DMS153 treated with DMSO at 0.1 percent for 48 hours (cell line): ENCODE data around the gene TRIM47.
"Not testable (repeated sequence)": the region's sequence is repeated elsewhere in the genome, so short reads cannot be mapped to it uniquely, and the experiment has no call there.

Source experiments
- DNase-seq: peaks from one replicate; lab custom pipeline; 2025; ENCODE audit not compliant: unreplicated experiment; lab: John Stamatoyannopoulos, UW

The TRIM47 gene

GRCh38 chr17:75892556-75893224, 14.3 kb upstream of the TRIM47 start:
- no peak for DNase-seq

DNA sequence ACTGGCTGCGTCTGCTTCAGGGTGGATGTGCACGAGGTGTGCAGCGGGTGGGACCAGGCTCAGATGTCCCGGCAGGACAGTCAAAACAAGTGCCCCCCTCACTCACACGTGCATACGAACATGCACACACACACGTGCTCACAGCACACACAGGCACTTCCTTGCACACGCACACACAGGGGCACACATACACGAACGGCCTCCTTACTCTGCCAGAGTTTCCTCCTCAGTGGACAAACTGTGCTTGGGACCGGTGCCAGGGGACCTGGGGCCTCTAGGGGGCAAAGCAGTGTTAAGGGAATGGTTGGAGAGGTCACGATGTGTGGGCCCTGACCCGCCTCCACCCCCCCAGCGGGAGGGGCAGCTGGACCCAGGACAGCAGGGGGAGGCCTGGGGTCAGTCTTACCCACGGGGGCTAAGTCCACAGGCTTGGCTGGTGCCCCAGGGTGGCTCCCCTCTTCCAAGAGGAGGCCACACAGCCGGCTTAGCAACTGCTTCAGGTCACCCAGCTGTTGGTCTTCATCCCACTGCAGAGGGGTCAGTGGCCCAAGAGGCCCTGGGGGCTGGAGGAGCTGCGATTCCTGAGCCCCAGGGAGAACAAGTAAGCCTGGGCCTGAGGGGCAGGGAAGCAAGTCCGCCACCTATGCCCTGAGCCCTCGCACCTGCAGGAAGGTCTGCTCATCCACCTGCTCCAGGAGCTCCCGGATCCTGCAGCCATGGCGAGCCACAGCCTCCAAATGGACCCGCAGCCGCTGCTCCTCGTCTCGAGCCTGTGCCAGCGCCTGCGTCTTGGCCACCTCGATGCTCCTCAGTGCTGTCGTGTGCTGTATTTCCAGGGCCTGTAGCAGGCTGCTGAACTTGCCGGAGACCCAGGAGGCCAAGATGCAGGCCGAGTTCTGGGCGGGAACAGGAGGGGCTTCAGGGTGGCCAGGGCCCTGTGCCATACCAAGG, 13.5 kb upstream of the TRIM47 start:
- no peak for DNase-seq

DNA sequence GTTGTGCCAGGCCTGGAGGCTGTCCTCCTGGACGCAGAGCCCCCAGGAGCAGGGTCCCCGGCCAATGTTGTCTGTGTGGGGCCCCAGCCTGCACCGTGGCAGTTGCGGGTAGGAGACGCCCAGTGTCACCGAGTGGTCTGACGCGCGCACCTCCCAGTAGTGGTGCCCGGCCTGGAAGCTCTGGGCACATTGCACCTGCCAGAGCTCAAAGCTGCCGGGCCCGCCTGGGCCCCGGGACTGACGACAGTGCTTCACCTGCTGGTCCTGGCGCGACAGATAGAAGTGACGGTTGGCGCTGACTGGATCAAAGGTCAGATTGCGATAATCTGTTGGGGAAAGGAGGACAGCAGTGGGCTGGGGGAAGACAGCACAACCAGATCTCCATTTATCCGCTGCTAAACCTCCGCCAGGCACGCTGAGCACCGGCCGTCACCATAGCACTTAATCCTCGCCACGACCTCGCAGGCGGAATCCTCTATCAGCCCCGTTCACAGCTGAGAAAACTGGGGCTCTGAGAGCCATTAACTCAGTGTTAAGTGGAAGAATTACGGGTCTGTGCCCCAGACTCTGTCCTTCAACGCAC, 12.7 kb upstream of the TRIM47 start:
- DNase-seq: no peak

DNA sequence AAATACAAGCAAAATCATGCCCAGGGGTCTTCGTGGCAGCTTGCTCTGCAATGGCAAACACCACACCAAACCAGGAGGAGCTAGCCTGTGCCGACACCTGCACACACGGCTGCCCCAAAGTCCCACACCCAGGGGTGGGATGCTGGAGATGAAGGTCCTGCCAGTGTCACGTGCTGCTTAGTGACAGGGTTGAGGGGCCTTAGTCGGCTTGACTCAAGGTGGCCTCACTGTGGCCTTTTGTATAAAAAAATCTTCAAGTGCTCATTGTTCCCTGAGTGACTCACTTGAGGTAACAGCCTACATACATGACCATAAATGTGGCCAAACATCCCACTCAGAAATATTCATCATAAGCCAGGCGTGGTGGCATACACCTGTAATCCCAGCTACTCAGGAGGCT, 11.1 kb upstream of the TRIM47 start:
- no peak for DNase-seq

- DNase-seq: no peak
Measured at GRCh38 chr17:75888484-75888883, 10.1 kb upstream of the TRIM47 start.

GRCh38 chr17:75885860-75886259, 7.5 kb upstream of the TRIM47 start:
- DNase-seq: not testable (repeated sequence)

DNA sequence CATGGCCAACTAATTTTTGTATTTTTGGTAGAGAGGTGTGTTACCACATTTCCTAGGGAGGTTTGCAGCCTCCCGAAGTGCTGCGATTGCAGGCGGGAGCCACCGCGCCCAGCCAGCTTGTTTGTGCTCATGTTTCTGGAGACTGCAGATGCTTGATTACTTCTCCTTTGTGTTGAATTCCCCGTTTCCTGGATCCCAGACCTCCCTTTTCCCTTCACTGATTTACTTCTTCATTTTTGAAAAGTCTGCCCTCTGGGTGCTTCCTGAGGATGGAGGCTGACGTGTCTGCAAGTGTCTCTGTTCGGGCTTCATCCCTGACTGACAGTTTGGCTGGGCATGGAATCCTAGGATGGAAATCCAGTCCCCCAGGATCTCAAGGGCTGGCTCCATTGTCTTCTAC, 7.0 kb upstream of the TRIM47 start:
- DNase-seq: no peak

GRCh38 chr17:75881678-75882454, 3.5 kb upstream of the TRIM47 start:
- no peak for DNase-seq

- DNase-seq: no peak
Measured at GRCh38 chr17:75880266-75880665, 1.9 kb upstream of the TRIM47 start.

DNA sequence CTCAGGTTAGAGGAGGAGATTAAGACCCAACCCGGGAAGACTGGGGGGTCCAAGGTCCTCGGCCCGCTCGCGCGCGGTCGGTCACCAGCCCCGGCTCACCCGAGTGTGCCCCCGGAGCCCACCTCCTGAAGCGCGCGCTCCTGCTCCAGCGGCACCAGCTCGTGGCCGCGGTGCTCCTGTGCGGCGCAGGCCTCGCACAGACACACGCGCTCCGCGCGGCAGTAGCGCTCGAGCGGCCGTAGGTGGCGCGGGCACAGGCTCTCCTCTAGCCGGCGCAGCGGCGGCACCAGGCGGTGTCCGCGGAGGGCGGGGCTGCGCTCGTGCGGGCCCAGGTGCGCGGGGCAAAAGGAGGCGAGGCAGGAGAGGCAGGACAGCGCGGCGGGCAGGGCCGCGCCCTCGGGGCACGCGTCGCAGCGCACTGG, 618 bp downstream of the TRIM47 start:
- peak; percentile 32 for DNase-seq

- no peak for DNase-seq
Measured at GRCh38 chr17:75876938-75877751, 1.2 kb downstream of the TRIM47 start.

DNA sequence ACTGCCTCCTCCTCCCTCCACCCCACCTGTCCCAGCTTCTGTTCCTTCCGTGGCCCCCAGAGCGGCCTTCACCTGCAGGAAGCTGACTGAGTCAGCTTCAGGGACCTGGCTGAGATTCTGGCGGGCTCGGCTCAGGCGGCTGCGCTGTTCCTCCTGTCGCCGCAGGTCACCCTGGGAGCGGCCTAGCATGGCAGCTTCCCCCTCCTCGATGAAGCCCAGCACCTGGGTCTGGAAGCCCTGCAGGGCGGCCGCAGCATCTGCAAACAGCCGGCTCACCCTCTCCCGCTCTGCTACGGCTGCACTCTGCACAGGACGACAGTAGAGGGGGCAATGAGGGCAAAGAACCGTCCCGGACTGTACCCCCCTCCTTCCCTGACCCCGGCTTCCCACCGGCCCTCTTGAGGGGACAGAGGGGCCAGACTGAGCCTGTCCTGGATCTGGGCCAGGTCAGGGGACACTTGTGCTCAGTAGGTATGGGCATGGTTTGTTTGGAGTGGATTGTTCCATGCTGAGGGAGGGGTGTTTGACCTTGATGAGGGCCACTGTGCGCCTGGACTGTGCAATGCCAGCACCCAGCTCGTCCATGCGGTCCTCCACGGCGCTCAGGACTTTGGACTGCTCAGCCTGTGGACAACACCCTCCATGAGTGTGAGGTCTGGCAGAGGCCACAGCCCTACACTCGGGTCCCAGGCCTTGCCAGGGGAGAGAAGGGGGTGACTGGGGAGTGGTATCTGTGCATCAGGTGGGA, 2.0 kb downstream of the TRIM47 start:
- DNase-seq: peak; percentile 83

DNA sequence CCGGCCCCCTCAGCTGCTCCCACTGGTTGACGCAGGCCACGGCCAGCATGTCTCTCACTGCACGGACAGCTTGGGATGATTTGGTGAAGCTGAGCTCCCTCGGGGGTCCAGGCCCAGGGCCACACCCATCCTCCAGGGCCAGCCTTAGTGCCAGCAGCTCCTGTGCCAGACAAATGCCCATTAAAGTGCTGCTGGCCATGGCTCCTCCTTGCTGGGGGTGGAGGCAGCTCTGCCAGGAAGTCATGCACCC, 2.5 kb downstream of the TRIM47 start:
- DNase-seq: no peak

DNA sequence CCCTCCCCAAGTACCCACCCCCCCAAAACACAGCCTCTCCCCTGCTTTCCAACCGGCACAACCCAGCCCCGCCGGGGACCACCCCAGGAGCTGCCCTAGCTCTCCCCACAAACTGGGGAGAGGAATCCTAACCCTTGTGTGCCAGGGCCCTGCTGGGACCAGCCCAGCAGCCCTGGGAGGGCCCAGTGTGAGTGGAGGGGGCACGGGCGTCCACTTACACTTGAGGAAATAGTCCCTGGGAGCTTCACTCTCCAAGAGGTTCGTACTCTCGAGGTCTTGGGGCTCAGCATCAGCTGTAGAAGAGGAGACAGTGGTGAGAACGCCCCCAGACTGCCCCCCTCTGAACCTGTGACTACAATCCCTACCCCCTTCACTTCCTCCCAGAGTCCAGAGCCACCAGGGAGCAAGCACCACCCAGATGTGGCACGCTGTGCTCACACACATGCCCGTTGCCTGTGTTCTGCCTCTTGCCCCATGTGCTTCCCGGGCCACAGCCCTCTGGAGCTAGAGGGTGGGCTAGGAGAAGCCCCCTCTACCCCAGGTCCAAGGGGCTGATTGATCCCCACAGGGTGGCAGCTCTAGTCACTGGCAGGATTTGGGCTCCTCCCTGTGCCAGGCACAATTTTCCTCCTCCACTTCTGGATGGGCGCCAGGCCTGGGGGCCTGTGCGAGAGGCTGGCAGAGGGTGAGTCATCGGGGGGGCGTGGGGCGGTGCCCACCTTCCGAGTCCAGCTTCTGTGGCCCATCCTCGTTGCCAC, 3.0 kb downstream of the TRIM47 start:
- DNase-seq: no peak

DNA sequence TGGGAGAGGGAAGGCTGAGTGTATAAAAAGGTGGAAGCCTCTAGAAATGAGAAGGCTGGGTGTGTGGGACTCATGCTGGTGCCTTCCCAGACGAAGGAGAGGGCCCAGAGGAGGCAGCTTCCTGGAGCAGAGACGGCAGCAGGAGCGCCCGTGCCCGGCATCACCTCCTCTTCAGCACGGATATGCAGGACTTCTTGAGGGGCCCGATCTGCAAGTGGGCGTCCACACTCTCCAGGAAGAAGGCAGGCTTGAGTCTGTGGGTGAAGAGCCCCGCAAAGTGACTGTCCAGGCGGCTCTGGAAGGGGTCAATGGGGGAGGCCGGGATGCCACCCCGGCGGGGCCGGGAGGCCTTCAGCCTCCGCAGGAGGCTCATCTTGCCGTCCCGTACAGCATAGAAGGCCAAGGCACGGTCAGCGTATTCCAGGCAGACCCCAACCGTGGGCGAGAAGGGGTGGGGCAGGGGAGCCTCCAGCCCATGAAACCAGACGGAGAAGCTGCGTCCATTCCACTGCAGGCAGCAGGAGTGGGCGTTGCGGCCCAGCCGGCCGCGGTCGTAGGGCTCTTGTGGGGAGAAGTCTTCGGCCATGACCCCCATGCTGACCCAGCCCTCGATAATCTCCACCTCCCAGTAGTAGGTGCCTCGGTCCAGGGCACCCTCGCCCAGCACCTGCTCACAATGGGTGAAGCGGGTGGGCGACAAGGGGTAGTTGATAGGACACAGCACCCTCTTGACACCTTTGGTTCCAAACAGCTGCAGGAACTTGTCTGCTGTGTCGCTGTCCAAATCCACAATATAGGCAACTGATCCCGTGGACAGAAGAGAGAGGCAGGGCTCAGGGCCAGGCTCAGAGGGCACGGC, 3.8 kb downstream of the TRIM47 start:
- no peak for DNase-seq

DNA sequence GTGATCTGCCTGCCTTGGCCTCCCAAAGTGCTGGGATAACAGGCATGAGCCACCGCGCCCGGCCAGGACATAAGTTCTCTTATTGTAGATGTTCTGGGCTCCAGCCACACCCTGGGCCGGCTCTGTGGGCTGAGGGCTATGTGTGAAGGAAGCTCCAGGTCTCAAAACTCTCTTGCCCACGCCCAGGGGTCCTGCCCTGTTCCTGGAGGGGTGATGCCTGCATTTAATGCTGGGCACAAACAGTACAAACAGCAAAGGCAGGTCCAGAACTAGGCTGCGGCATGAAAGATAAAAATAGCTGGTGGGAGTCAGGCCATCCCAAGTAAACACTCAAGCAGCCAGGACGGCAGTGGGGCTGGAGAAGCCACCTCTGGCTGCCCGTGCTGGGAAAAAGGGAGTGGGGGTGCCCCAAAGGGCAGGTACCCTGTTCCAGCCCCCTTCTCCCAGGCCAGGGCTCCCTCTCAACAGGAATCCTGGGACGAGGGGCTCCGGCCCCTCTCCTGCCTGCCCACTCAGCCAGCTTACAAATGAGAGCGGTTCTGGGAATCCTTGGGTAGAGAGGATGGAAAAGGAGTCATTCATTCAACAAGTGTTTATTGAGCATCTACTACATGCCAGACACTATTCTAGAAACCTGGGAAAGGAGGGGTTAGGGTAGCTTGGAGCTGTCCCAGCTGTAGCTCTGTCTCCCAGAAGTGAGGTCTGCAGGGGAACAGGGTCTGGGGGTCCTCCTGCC, 4.6 kb downstream of the TRIM47 start:
- no peak for DNase-seq
